GM18508 (cell line): ENCODE measurements around the gene CNST.
"Not testable (repeated sequence)": the region's sequence is repeated elsewhere in the genome, so short reads cannot be mapped to it uniquely, and the experiment has no call there.

Experiments used
- ATAC-seq: cut with Tn5 transposase; IDR thresholded peaks from one replicate; pipeline ENCODE4 v1.9.1; 2021; ENCODE audit warnings: moderate number of reproducible peaks; ENCODE audit not compliant: insufficient read depth, unreplicated experiment

CNST gene

GRCh38 chr1:246698466-246699094 is 132.3 kb downstream of the CNST start:
- ATAC-seq = no peak

- peak; percentile 88 for ATAC-seq
Observed at GRCh38 chr1:246699095-246699735, 133.0 kb downstream of the CNST start.

GRCh38 chr1:246703581-246703980 is 137.3 kb downstream of the CNST start:
- no peak for ATAC-seq

GRCh38 chr1:246705368-246705767 is 139.1 kb downstream of the CNST start:
- ATAC-seq = no peak

- ATAC-seq = no peak
Observed at GRCh38 chr1:246708166-246708565, 141.9 kb downstream of the CNST start.

GRCh38 chr1:246709196-246709595 is 142.9 kb downstream of the CNST start:
- ATAC-seq = no peak

- ATAC-seq = no peak
Observed at GRCh38 chr1:246709835-246710234, 143.6 kb downstream of the CNST start.

- no peak for ATAC-seq
Observed at GRCh38 chr1:246711548-246712003, 145.3 kb downstream of the CNST start.

GRCh38 chr1:246712428-246712827 is 146.2 kb downstream of the CNST start:
- not testable (repeated sequence) for ATAC-seq
